DOHH2 (cell line): Measurements from ENCODE around the gene TMEM37.
A peak's percentile ranks its signal among the peaks of the same experiment; 100 is the strongest.

Source experiments
- EZH2phosphoT487 ChIP-seq: fragments of 200-600 bp; sonication (generic); IDR thresholded peaks from 2 replicates; pipeline ENCODE4 v1.6.1; 2017; ENCODE audit warnings: borderline replicate concordance, mild to moderate bottlenecking, antibody characterized with exemption, low read length, moderate library complexity, mixed read lengths
- TF ChIP-seq, protein P1 (sequence below): fragments of 200-600 bp; sonication (generic); IDR thresholded peaks from one replicate; pipeline ENCODE4 v1.5.1; 2014; ENCODE audit warnings: antibody characterized with exemption, mild to moderate bottlenecking, low read depth, low read length; ENCODE audit not compliant: poor library complexity, severe bottlenecking

DNA sequence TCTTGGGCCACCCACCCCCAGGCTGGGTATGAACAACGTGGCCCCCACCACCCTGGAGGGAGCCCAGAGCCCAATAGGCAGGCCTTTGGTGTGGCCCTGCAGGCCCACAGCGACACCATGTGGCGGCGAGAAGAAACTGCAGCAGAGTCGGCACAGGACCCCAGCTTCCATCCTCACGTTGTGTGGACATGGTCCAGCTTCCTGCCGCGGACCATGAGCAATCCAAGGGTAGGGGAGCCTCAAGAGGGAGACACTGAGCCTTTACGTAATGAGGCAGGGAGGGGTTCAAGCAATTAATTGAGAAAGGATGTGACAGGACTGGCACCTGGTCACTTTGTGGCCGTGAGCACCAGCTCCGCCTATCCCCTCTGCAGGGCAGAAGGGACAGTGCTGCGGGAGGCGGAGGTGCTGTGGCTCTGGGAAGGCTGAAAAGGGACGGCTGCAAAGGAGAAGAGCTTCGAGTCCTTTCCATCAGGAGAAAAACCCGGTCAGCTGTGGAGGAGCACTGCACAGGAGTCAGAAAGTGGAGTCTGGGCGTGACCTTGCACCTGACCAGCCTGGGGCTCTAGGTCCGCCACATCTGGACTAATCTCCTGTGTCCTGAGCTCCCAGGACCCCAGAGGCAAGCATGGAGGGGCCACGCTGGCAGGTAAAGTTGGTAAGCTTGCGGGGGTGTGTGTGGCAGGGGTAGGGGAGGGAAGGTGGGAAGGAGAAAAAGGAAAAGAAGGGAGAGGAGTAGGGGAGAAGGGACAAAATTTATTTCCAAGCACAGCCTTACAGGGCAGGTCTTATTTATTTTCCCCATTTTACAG lies 44.9 kb downstream of the TMEM37 start:
- TF ChIP-seq, protein P1, sequence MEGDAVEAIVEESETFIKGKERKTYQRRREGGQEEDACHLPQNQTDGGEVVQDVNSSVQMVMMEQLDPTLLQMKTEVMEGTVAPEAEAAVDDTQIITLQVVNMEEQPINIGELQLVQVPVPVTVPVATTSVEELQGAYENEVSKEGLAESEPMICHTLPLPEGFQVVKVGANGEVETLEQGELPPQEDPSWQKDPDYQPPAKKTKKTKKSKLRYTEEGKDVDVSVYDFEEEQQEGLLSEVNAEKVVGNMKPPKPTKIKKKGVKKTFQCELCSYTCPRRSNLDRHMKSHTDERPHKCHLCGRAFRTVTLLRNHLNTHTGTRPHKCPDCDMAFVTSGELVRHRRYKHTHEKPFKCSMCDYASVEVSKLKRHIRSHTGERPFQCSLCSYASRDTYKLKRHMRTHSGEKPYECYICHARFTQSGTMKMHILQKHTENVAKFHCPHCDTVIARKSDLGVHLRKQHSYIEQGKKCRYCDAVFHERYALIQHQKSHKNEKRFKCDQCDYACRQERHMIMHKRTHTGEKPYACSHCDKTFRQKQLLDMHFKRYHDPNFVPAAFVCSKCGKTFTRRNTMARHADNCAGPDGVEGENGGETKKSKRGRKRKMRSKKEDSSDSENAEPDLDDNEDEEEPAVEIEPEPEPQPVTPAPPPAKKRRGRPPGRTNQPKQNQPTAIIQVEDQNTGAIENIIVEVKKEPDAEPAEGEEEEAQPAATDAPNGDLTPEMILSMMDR: peak; percentile 99
- no peak for TF ChIP-seq EZH2phosphoT487
